ENCODE measurements around the gene GCNT1. TPM values are rescaled to one million over a fixed set of nuclear protein-coding genes. Genes with fewer than 3 reads are reported as not detected.

The GCNT1 gene
- total and polyA plus RNA-seq, 2 of the 13 experiments (the other 11 are each of a cell fraction or from before 2014, with no cell fraction given), result 0.55 to 1.7 TPM

- DNase-seq (ENCODE audit: low spot score) (no peak), FAIRE-seq (no peak), ATAC-seq (no peak)
- Histone ChIP-seq H3K36me3 (replicated peaks in 1 of 2; ENCODE audit: control insufficient read depth in 1 of 2, insufficient read depth in 2 of 2, low read length in 2 of 2) (no peaks in the 10 kb centered on the region), H3K4me2 (ENCODE audit: low read depth, low read length) (no peak overlapping the region), H3K27me3 (ENCODE audit: control insufficient read depth in 1 of 2, insufficient read depth in 2 of 2, low read length in 2 of 2) (peaks cover 0 to under 1% of the 10 kb centered on the region in 2 experiments; a peak in 1 of 5 replicates), H2AFZ (ENCODE audit: low read length) (no peak overlapping the region), H3K9me3 (ENCODE audit: low read length) (no peaks in the 10 kb centered on the region), H3K79me2 (ENCODE audit: insufficient read depth, low read length) (no peaks in the 10 kb centered on the region), H3K4me3 (replicated peaks in 1 of 3; ENCODE audit: insufficient read depth in 1 of 3, low read depth in 2 of 3, low read length in 3 of 3) (no peak overlapping the region), H3K9ac (ENCODE audit: insufficient read depth, low read depth, low read length) (no peak overlapping the region), H3K27ac (ENCODE audit: extremely low read length, insufficient read depth, low read length) (no peak overlapping the region), H4K20me1 (ENCODE audit: insufficient read depth, low read length) (no peaks in the 10 kb centered on the region), H3K4me1 (ENCODE audit: insufficient read depth, low read length) (peaks cover 23% of the 10 kb centered on the region)
- in situ Hi-C loops (cut with HindIII; ENCODE audit: extremely low pct_ligation_motif_present, low pct_unique_long_range_greater_than_20kb) (loop anchor here (5.0 kb wide), 1 partner anchor 203 kb away; no protein-coding TSS in a partner anchor), intact Hi-C loops (cut with micrococcal nuclease; ENCODE audit: unreplicated experiment) (no loop called here)
- TF ChIP-seq ZNF343 (CRISPR knock-in tag; IDR thresholded peaks at IDR 0.05) (no peak), ZNF253 (CRISPR knock-in tag; IDR thresholded peaks at IDR 0.05; ENCODE audit: borderline replicate concordance) (no peak), ZNF101 (CRISPR knock-in tag; IDR thresholded peaks at IDR 0.05; ENCODE audit: borderline replicate concordance, low read depth) (no peak), ZNF605 (CRISPR knock-in tag; IDR thresholded peaks at IDR 0.05) (no peak), ZNF256 (CRISPR knock-in tag; conservative IDR thresholded peaks at IDR 0.05) (no peak), ZNF552 (CRISPR knock-in tag; IDR thresholded peaks at IDR 0.05; ENCODE audit: borderline replicate concordance) (no peak), CAMTA2 (CRISPR knock-in tag; IDR thresholded peaks at IDR 0.05; ENCODE audit: borderline replicate concordance) (no peak), ZNF749 (CRISPR knock-in tag; IDR thresholded peaks at IDR 0.05; ENCODE audit: borderline replicate concordance) (no peak), ZBTB25 (CRISPR knock-in tag; IDR thresholded peaks at IDR 0.05) (no peak), ZNF577 (CRISPR knock-in tag; IDR thresholded peaks at IDR 0.05; ENCODE audit: borderline replicate concordance, low read depth) (no peak), RBAK (CRISPR knock-in tag; IDR thresholded peaks at IDR 0.05) (no peak)
- TF ChIP-seq, protein P1, sequence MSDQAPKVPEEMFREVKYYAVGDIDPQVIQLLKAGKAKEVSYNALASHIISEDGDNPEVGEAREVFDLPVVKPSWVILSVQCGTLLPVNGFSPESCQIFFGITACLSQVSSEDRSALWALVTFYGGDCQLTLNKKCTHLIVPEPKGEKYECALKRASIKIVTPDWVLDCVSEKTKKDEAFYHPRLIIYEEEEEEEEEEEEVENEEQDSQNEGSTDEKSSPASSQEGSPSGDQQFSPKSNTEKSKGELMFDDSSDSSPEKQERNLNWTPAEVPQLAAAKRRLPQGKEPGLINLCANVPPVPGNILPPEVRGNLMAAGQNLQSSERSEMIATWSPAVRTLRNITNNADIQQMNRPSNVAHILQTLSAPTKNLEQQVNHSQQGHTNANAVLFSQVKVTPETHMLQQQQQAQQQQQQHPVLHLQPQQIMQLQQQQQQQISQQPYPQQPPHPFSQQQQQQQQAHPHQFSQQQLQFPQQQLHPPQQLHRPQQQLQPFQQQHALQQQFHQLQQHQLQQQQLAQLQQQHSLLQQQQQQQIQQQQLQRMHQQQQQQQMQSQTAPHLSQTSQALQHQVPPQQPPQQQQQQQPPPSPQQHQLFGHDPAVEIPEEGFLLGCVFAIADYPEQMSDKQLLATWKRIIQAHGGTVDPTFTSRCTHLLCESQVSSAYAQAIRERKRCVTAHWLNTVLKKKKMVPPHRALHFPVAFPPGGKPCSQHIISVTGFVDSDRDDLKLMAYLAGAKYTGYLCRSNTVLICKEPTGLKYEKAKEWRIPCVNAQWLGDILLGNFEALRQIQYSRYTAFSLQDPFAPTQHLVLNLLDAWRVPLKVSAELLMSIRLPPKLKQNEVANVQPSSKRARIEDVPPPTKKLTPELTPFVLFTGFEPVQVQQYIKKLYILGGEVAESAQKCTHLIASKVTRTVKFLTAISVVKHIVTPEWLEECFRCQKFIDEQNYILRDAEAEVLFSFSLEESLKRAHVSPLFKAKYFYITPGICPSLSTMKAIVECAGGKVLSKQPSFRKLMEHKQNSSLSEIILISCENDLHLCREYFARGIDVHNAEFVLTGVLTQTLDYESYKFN (CRISPR knock-in tag; conservative IDR thresholded peaks at IDR 0.05), result no peak
- WGBS (ENCODE audit: low lambda C conversion rate), result 24% methylated on average over 4 of the region's 4 CpGs
- no TSS peak for BruUV-seq (replicated peaks)
- ChIA-PET CTCF (ENCODE audit: low intra/inter-chr PET ratio, low total read pairs) (no interaction called here), POLR2A (no interaction called here)
Observed at GRCh38 chr9:76454311-76454710, 4.7 kb upstream of the GCNT1 start.
